CD8-positive, alpha-beta memory T cell (primary cell): Measurements from ENCODE around the gene PDPN. TPM values are rescaled to one million over a fixed set of nuclear protein-coding genes. Genes with fewer than 3 reads are reported as not detected.

Source experiments
- CTCF ChIA-PET: fragments of 350-600 bp; sonication (Branson Sonifier 250); formaldehyde crosslinking; loops from one replicate; lab custom pipeline; 2021; ENCODE audit warnings: antibody characterized with exemption; lab: Charles Lee
- POLR2A ChIA-PET: fragments of 350-600 bp; sonication (Branson Sonifier 250); formaldehyde crosslinking; loops from one replicate; lab custom pipeline; 2021; ENCODE audit warnings: antibody characterized with exemption; lab: Charles Lee
- DNase-seq, 5 donors: peaks; one replicate each; pipeline versions ENCODE4 v3.0.0 to v3.0.0-alpha.2; 2020 to 2022; ENCODE audit warnings: mixed read lengths in 1 of 5
- H3K27ac ChIP-seq: one replicate; pipeline ENCODE4 v1.7.0; 2013; ENCODE audit warnings: low read depth, mild to moderate bottlenecking, low read length, moderate library complexity
- H3K27me3 ChIP-seq: 2 replicates; pipeline ENCODE4 v1.7.0; 2013; ENCODE audit warnings: low read length, mild to moderate bottlenecking; ENCODE audit not compliant: insufficient read depth, poor library complexity, severe bottlenecking
- H3K36me3 ChIP-seq: 2 replicates; pipeline ENCODE4 v1.7.0; 2013; ENCODE audit warnings: mild to moderate bottlenecking, low read length, moderate library complexity; ENCODE audit not compliant: insufficient read depth
- H3K4me1 ChIP-seq: 2 replicates; pipeline ENCODE4 v1.7.0; 2013; ENCODE audit warnings: mild to moderate bottlenecking, low read length, moderate library complexity; ENCODE audit not compliant: insufficient read depth
- H3K4me3 ChIP-seq: 2 replicates; pipeline ENCODE4 v1.7.0; 2013; ENCODE audit warnings: mild to moderate bottlenecking, low read length
- H3K9me3 ChIP-seq: 2 replicates; pipeline ENCODE4 v1.7.0; 2013; ENCODE audit warnings: mild to moderate bottlenecking, low read length
- H3K27ac Mint-ChIP-seq, 8 donors: one replicate each; pipeline ENCODE4 v1.8.0; 2020 to 2021; ENCODE audit warnings: mixed read lengths in 8 of 8, mild to moderate bottlenecking in 6 of 8, inconsistent platforms in 3 of 8, moderate library complexity in 3 of 8
- H3K27me3 Mint-ChIP-seq, 2 donors: one replicate each; pipeline ENCODE4 v1.8.0; 2020 to 2021; ENCODE audit warnings: mixed read lengths in 2 of 2, mild to moderate bottlenecking in 1 of 2, moderate library complexity in 1 of 2
- H3K36me3 Mint-ChIP-seq, 3 donors: one replicate each; pipeline ENCODE4 v1.8.0; 2020 to 2021; ENCODE audit warnings: mixed read lengths in 3 of 3, inconsistent platforms in 1 of 3, mild to moderate bottlenecking in 1 of 3
- H3K4me1 Mint-ChIP-seq, 3 donors: one replicate each; pipeline ENCODE4 v1.8.0; 2020 to 2021; ENCODE audit warnings: mixed read lengths in 3 of 3, inconsistent platforms in 1 of 3, mild to moderate bottlenecking in 1 of 3
- H3K4me3 Mint-ChIP-seq, 7 donors: one replicate each; pipeline ENCODE4 v1.8.0; 2020 to 2021; ENCODE audit warnings: mixed read lengths in 7 of 7, mild to moderate bottlenecking in 6 of 7, moderate library complexity in 4 of 7, inconsistent platforms in 2 of 7
- H3K9me3 Mint-ChIP-seq, 5 donors: one replicate each; pipeline ENCODE4 v1.8.0; 2020 to 2022; ENCODE audit warnings: mixed read lengths in 5 of 5, mild to moderate bottlenecking in 3 of 5, moderate library complexity in 2 of 5, inconsistent platforms in 1 of 5
- polyA plus RNA-seq: library from polyadenylated mRNA; unstranded; fragments of 300-500 nt; fragmentation: Illumina TruSeq; gene quantifications from one replicate; pipeline ENCODE4 v1.2.3, GENCODE V29; 2021
- total RNA-seq, 2 experiments: library from RNA; stranded (reverse); gene quantifications; one replicate each; pipeline ENCODE4 v1.2.3, GENCODE V29; 2021

Gene PDPN
- total and polyA plus RNA-seq, 3 experiments from 2014 or later: 0.20 TPM; not detected in 2

- Histone ChIP-seq H3K27ac (no peak overlapping the region), H3K27me3 (no peaks in the 10 kb centered on the region), H3K4me1 (no peaks in the 10 kb centered on the region), H3K36me3 (no peaks in the 10 kb centered on the region), H3K4me3 (no peak overlapping the region), H3K9me3 (no peaks in the 10 kb centered on the region)
- no peaks in the 10 kb centered on the region for H3K4me1 Mint-ChIP-seq
- ChIA-PET CTCF (no interaction called here), POLR2A (no interaction called here)
- no peaks in the 10 kb centered on the region for H3K36me3 Mint-ChIP-seq
- H3K27ac Mint-ChIP-seq: no peak overlapping the region
- H3K4me3 Mint-ChIP-seq: no peak overlapping the region
- H3K9me3 Mint-ChIP-seq: peaks cover 0 to 2% (median 0%) of the 10 kb centered on the region in 5 donors
- H3K27me3 Mint-ChIP-seq: peaks cover 7 to 19% of the 10 kb centered on the region in 2 donors
- no peak for DNase-seq
These were observed 39.4 kb upstream of the PDPN start for GRCh38 chr1:13544221-13544556.

GRCh38 chr1:13546791-13547190 lies 36.8 kb upstream of the PDPN start:
- ChIA-PET CTCF (no interaction called here), POLR2A (no interaction called here)

GRCh38 chr1:13548281-13548680 lies 35.4 kb upstream of the PDPN start:
- no peaks in the 10 kb centered on the region for H3K36me3 Mint-ChIP-seq
- H3K27ac ChIP-seq: no peak overlapping the region
- no peaks in the 10 kb centered on the region for H3K4me1 ChIP-seq
- CTCF ChIA-PET: no interaction called here
- POLR2A ChIA-PET: no interaction called here
- peaks cover 10 to 19% of the 10 kb centered on the region in 2 donors for H3K27me3 Mint-ChIP-seq
- no peak overlapping the region for H3K4me3 Mint-ChIP-seq
- H3K4me3 ChIP-seq: no peak overlapping the region
- peaks cover 0 to 2% (median 0%) of the 10 kb centered on the region in 5 donors for H3K9me3 Mint-ChIP-seq
- no peaks in the 10 kb centered on the region for H3K9me3 ChIP-seq
- no peak for DNase-seq
- no peak overlapping the region for H3K27ac Mint-ChIP-seq
- H3K4me1 Mint-ChIP-seq: no peaks in the 10 kb centered on the region
- H3K27me3 ChIP-seq: no peaks in the 10 kb centered on the region
- H3K36me3 ChIP-seq: no peaks in the 10 kb centered on the region

More at GRCh38 chr1:13546791-13547190, 36.8 kb upstream of the PDPN start:
- no peaks in the 10 kb centered on the region for H3K9me3 ChIP-seq
- Mint-ChIP-seq H3K9me3 (peaks cover 0 to 2% (median 0%) of the 10 kb centered on the region in 5 donors), H3K4me1 (no peaks in the 10 kb centered on the region), H3K27ac (no peak overlapping the region), H3K27me3 (peaks cover 10 to 19% of the 10 kb centered on the region in 2 donors), H3K4me3 (no peak overlapping the region), H3K36me3 (no peaks in the 10 kb centered on the region)
- no peak overlapping the region for H3K4me3 ChIP-seq
- no peak overlapping the region for H3K27ac ChIP-seq
- no peak for DNase-seq
- H3K36me3 ChIP-seq: no peaks in the 10 kb centered on the region
- H3K27me3 ChIP-seq: no peaks in the 10 kb centered on the region
- no peaks in the 10 kb centered on the region for H3K4me1 ChIP-seq

GRCh38 chr1:13549021-13549420 lies 34.6 kb upstream of the PDPN start:
- ChIA-PET POLR2A (no interaction called here), CTCF (no interaction called here)
- Mint-ChIP-seq H3K4me3 (no peak overlapping the region), H3K27me3 (peaks cover 10 to 19% of the 10 kb centered on the region in 2 donors), H3K4me1 (no peaks in the 10 kb centered on the region), H3K27ac (no peak overlapping the region), H3K9me3 (peaks cover 0 to 2% (median 0%) of the 10 kb centered on the region in 5 donors), H3K36me3 (no peaks in the 10 kb centered on the region)
- no peak for DNase-seq
- Histone ChIP-seq H3K36me3 (no peaks in the 10 kb centered on the region), H3K4me1 (no peaks in the 10 kb centered on the region), H3K27ac (no peak overlapping the region), H3K9me3 (no peaks in the 10 kb centered on the region), H3K4me3 (no peak overlapping the region), H3K27me3 (no peaks in the 10 kb centered on the region)

- Mint-ChIP-seq H3K36me3 (no peaks in the 10 kb centered on the region), H3K27ac (no peak overlapping the region), H3K27me3 (peaks cover 10 to 18% of the 10 kb centered on the region in 2 donors), H3K4me1 (no peaks in the 10 kb centered on the region), H3K9me3 (peaks cover 0 to 2% (median 0%) of the 10 kb centered on the region in 5 donors), H3K4me3 (no peak overlapping the region)
- CTCF ChIA-PET: no interaction called here
- Histone ChIP-seq H3K4me3 (no peak overlapping the region), H3K4me1 (no peaks in the 10 kb centered on the region), H3K36me3 (no peaks in the 10 kb centered on the region), H3K9me3 (no peaks in the 10 kb centered on the region), H3K27ac (no peak overlapping the region), H3K27me3 (no peaks in the 10 kb centered on the region)
- POLR2A ChIA-PET: no interaction called here
- DNase-seq: no peak
These were observed 34.1 kb upstream of the PDPN start for GRCh38 chr1:13549521-13549920.

GRCh38 chr1:13550663-13551062 lies 33.0 kb upstream of the PDPN start:
- Mint-ChIP-seq H3K4me1 (no peaks in the 10 kb centered on the region), H3K9me3 (no peaks in the 10 kb centered on the region), H3K4me3 (no peak overlapping the region), H3K27me3 (peaks cover 10 to 12% of the 10 kb centered on the region in 2 donors), H3K36me3 (no peaks in the 10 kb centered on the region), H3K27ac (no peak overlapping the region)
- CTCF ChIA-PET: no interaction called here
- no peaks in the 10 kb centered on the region for H3K36me3 ChIP-seq
- no peaks in the 10 kb centered on the region for H3K9me3 ChIP-seq
- H3K4me3 ChIP-seq: no peak overlapping the region
- no peak overlapping the region for H3K27ac ChIP-seq
- H3K27me3 ChIP-seq: no peaks in the 10 kb centered on the region
- POLR2A ChIA-PET: no interaction called here
- DNase-seq: no peak
- no peaks in the 10 kb centered on the region for H3K4me1 ChIP-seq

- no peak overlapping the region for H3K4me3 Mint-ChIP-seq
- no peaks in the 10 kb centered on the region for H3K36me3 Mint-ChIP-seq
These were observed 28.8 kb upstream of the PDPN start for GRCh38 chr1:13554798-13555197.

GRCh38 chr1:13556224-13556764 lies 27.3 kb upstream of the PDPN start:
- Mint-ChIP-seq H3K4me1 (no peaks in the 10 kb centered on the region), H3K27ac (no peak overlapping the region), H3K4me3 (no peak overlapping the region), H3K27me3 (peaks cover 0 to 2% of the 10 kb centered on the region in 2 donors), H3K36me3 (no peaks in the 10 kb centered on the region), H3K9me3 (no peaks in the 10 kb centered on the region)
- CTCF ChIA-PET: no interaction called here
- H3K27me3 ChIP-seq: no peaks in the 10 kb centered on the region
- H3K36me3 ChIP-seq: no peaks in the 10 kb centered on the region
- H3K27ac ChIP-seq: no peak overlapping the region
- no peak for DNase-seq
- POLR2A ChIA-PET: no interaction called here
- H3K4me3 ChIP-seq: no peak overlapping the region
- H3K9me3 ChIP-seq: no peaks in the 10 kb centered on the region
- H3K4me1 ChIP-seq: no peaks in the 10 kb centered on the region

More at GRCh38 chr1:13554798-13555197, 28.8 kb upstream of the PDPN start:
- Mint-ChIP-seq H3K27me3 (peaks cover 0 to 2% of the 10 kb centered on the region in 2 donors), H3K9me3 (no peaks in the 10 kb centered on the region), H3K27ac (no peak overlapping the region), H3K4me1 (no peaks in the 10 kb centered on the region)
- no peak overlapping the region for H3K27ac ChIP-seq
- no peaks in the 10 kb centered on the region for H3K36me3 ChIP-seq
- no peaks in the 10 kb centered on the region for H3K9me3 ChIP-seq
- no peak for DNase-seq
- no peaks in the 10 kb centered on the region for H3K27me3 ChIP-seq
- no peak overlapping the region for H3K4me3 ChIP-seq
- CTCF ChIA-PET: no interaction called here
- POLR2A ChIA-PET: no interaction called here
- no peaks in the 10 kb centered on the region for H3K4me1 ChIP-seq
